CD4-positive, alpha-beta memory T cell (primary cell): ENCODE data around the gene UPK3BL2. TPM values are rescaled to one million over a fixed set of nuclear protein-coding genes. Genes with fewer than 3 reads are reported as not detected.
"Not testable (repeated sequence)": the region's sequence is repeated elsewhere in the genome, so short reads cannot be mapped to it uniquely, and the experiment has no call there.

Source experiments
- CTCF ChIA-PET: fragments of 350-600 bp; sonication (Branson Sonifier 250); formaldehyde crosslinking; loops from one replicate; lab custom pipeline; 2021; ENCODE audit warnings: inconsistent platforms; ENCODE audit not compliant: partially characterized antibody; lab: Charles Lee
- POLR2A ChIA-PET: fragments of 350-600 bp; sonication (Branson Sonifier 250); formaldehyde crosslinking; loops from one replicate; lab custom pipeline; 2021; ENCODE audit not compliant: partially characterized antibody; lab: Charles Lee
- DNase-seq, 5 donors: peaks; one replicate each; pipeline versions ENCODE4 v3.0.0 to v3.0.0-alpha.2; 2020 to 2022; ENCODE audit warnings: mixed read lengths in 1 of 5
- H3K27ac ChIP-seq: one replicate; pipeline ENCODE4 v1.7.0; 2013; ENCODE audit warnings: low read depth, low read length
- H3K27me3 ChIP-seq: 2 replicates; pipeline ENCODE4 v1.7.0; 2013; ENCODE audit warnings: mild to moderate bottlenecking, low read length, moderate library complexity; ENCODE audit not compliant: insufficient read depth
- H3K36me3 ChIP-seq: 2 replicates; pipeline ENCODE4 v1.7.0; 2013; ENCODE audit warnings: mild to moderate bottlenecking, low read length, moderate library complexity; ENCODE audit not compliant: insufficient read depth
- H3K4me1 ChIP-seq: 2 replicates; pipeline ENCODE4 v1.7.0; 2013; ENCODE audit warnings: mild to moderate bottlenecking, low read length, moderate library complexity; ENCODE audit not compliant: insufficient read depth
- H3K4me3 ChIP-seq, 2 donors: one replicate each; pipeline ENCODE4 v1.7.0; 2013; ENCODE audit warnings: low read length in 2 of 2, mild to moderate bottlenecking in 1 of 2
- H3K9me3 ChIP-seq, 2 donors: one replicate each; pipeline ENCODE4 v1.7.0; 2013; ENCODE audit warnings: low read length in 2 of 2, control low read depth in 1 of 2; ENCODE audit not compliant: control insufficient read depth in 1 of 2
- H3K27ac Mint-ChIP-seq, 7 donors: one replicate each; pipeline ENCODE4 v1.8.0; 2020 to 2021; ENCODE audit warnings: mixed read lengths in 7 of 7, mild to moderate bottlenecking in 6 of 7, inconsistent platforms in 3 of 7, moderate library complexity in 3 of 7
- H3K27me3 Mint-ChIP-seq, 2 donors: one replicate each; pipeline ENCODE4 v1.8.0; 2020 to 2021; ENCODE audit warnings: mixed read lengths in 2 of 2
- H3K36me3 Mint-ChIP-seq, 2 donors: one replicate each; pipeline ENCODE4 v1.8.0; 2020 to 2021; ENCODE audit warnings: mixed read lengths in 2 of 2, inconsistent platforms in 1 of 2, mild to moderate bottlenecking in 1 of 2
- H3K4me1 Mint-ChIP-seq, 4 donors: one replicate each; pipeline ENCODE4 v1.8.0; 2020 to 2021; ENCODE audit warnings: mixed read lengths in 4 of 4, mild to moderate bottlenecking in 1 of 4
- H3K4me3 Mint-ChIP-seq, 8 donors: one replicate each; pipeline ENCODE4 v1.8.0; 2020 to 2021; ENCODE audit warnings: mixed read lengths in 8 of 8, mild to moderate bottlenecking in 7 of 8, moderate library complexity in 6 of 8, inconsistent platforms in 3 of 8
- H3K9me3 Mint-ChIP-seq, 8 donors: one replicate each; pipeline ENCODE4 v1.8.0; 2020 to 2021; ENCODE audit warnings: mixed read lengths in 8 of 8, mild to moderate bottlenecking in 5 of 8, inconsistent platforms in 3 of 8, moderate library complexity in 1 of 8
- intact Hi-C: fragments of 100-400 bp; cut with micrococcal nuclease; formaldehyde crosslinking; loops from one replicate; pipeline ENCODE4 v1.15.1; 2023
- polyA plus RNA-seq, 2 donors: library from polyadenylated mRNA; unstranded; fragments of 300-500 nt; fragmentation: Illumina TruSeq; gene quantifications; one replicate each; pipeline ENCODE4 v1.2.3, GENCODE V29; 2021
- total RNA-seq, 2 experiments: library from RNA; stranded (reverse); gene quantifications; one replicate each; pipeline ENCODE4 v1.2.3, GENCODE V29; 2021

Gene UPK3BL2
- total and polyA plus RNA-seq, 4 experiments from 2014 or later: 0.94 to 51.1 (median 25.7) TPM

GRCh38 chr7:102544372-102544771, 876 bp upstream of the UPK3BL2 start:
- CTCF ChIA-PET, H3K27me3 ChIP-seq, intact Hi-C loops, H3K36me3 Mint-ChIP-seq, H3K4me3 ChIP-seq, H3K9me3 ChIP-seq, H3K27me3 Mint-ChIP-seq, DNase-seq, POLR2A ChIA-PET, H3K4me1 ChIP-seq, H3K36me3 ChIP-seq, H3K9me3 Mint-ChIP-seq, H3K27ac Mint-ChIP-seq, H3K4me1 Mint-ChIP-seq, H3K4me3 Mint-ChIP-seq, H3K27ac ChIP-seq: not testable (repeated sequence)

GRCh38 chr7:102542771-102543170, 725 bp downstream of the UPK3BL2 start:
- POLR2A ChIA-PET, CTCF ChIA-PET: not testable (repeated sequence)

GRCh38 chr7:102542083-102542482, 1.4 kb downstream of the UPK3BL2 start:
- H3K27me3 ChIP-seq, H3K27ac Mint-ChIP-seq, intact Hi-C loops, H3K36me3 ChIP-seq, H3K4me3 ChIP-seq, H3K27ac ChIP-seq, H3K27me3 Mint-ChIP-seq, H3K9me3 Mint-ChIP-seq, H3K9me3 ChIP-seq, H3K4me1 Mint-ChIP-seq, POLR2A ChIA-PET, H3K4me1 ChIP-seq, CTCF ChIA-PET, DNase-seq, H3K4me3 Mint-ChIP-seq, H3K36me3 Mint-ChIP-seq: not testable (repeated sequence)

More at GRCh38 chr7:102542771-102543170, 725 bp downstream of the UPK3BL2 start:
- H3K4me3 Mint-ChIP-seq, H3K9me3 ChIP-seq, H3K27me3 ChIP-seq, intact Hi-C loops, H3K4me1 ChIP-seq, H3K27ac ChIP-seq, H3K36me3 Mint-ChIP-seq, H3K9me3 Mint-ChIP-seq, H3K27me3 Mint-ChIP-seq, DNase-seq, H3K4me1 Mint-ChIP-seq, H3K27ac Mint-ChIP-seq, H3K36me3 ChIP-seq, H3K4me3 ChIP-seq: not testable (repeated sequence)

- H3K4me1 ChIP-seq, H3K4me3 ChIP-seq, H3K4me3 Mint-ChIP-seq, DNase-seq, POLR2A ChIA-PET, H3K27me3 Mint-ChIP-seq, H3K27ac Mint-ChIP-seq, H3K27ac ChIP-seq, H3K36me3 ChIP-seq, H3K9me3 Mint-ChIP-seq, intact Hi-C loops, H3K9me3 ChIP-seq, CTCF ChIA-PET, H3K4me1 Mint-ChIP-seq, H3K27me3 ChIP-seq, H3K36me3 Mint-ChIP-seq: not testable (repeated sequence)
Measured at GRCh38 chr7:102540604-102541003, 2.9 kb downstream of the UPK3BL2 start.

- H3K27me3 ChIP-seq, intact Hi-C loops, H3K4me1 ChIP-seq, H3K4me3 Mint-ChIP-seq, H3K4me3 ChIP-seq, CTCF ChIA-PET, DNase-seq, H3K36me3 ChIP-seq, H3K27me3 Mint-ChIP-seq, H3K36me3 Mint-ChIP-seq, H3K27ac ChIP-seq, POLR2A ChIA-PET, H3K4me1 Mint-ChIP-seq, H3K9me3 Mint-ChIP-seq, H3K9me3 ChIP-seq: not testable (repeated sequence)
- peak overlapping the region in 1 of 7 donors; percentile 23 for H3K27ac Mint-ChIP-seq
Measured at GRCh38 chr7:102535062-102535615, 8.4 kb downstream of the UPK3BL2 start.

GRCh38 chr7:102532127-102532526, 11.4 kb downstream of the UPK3BL2 start:
- H3K27me3 ChIP-seq, H3K4me3 ChIP-seq, H3K4me3 Mint-ChIP-seq, H3K27me3 Mint-ChIP-seq, H3K27ac Mint-ChIP-seq, H3K4me1 ChIP-seq, H3K4me1 Mint-ChIP-seq, H3K9me3 ChIP-seq, H3K9me3 Mint-ChIP-seq, intact Hi-C loops, H3K36me3 ChIP-seq, H3K36me3 Mint-ChIP-seq, DNase-seq, POLR2A ChIA-PET, CTCF ChIA-PET, H3K27ac ChIP-seq: not testable (repeated sequence)

GRCh38 chr7:102531583-102531982, 11.9 kb downstream of the UPK3BL2 start:
- H3K27me3 ChIP-seq, H3K9me3 ChIP-seq, CTCF ChIA-PET, H3K4me1 Mint-ChIP-seq, H3K36me3 ChIP-seq, H3K27ac Mint-ChIP-seq, H3K9me3 Mint-ChIP-seq, POLR2A ChIA-PET, H3K27ac ChIP-seq, H3K36me3 Mint-ChIP-seq, H3K4me3 Mint-ChIP-seq, H3K4me3 ChIP-seq, DNase-seq, intact Hi-C loops, H3K4me1 ChIP-seq, H3K27me3 Mint-ChIP-seq: not testable (repeated sequence)
